Gastrocnemius medialis (tissue), 4 donors: ENCODE results near the gene TLR2. TPM values are rescaled to one million over a fixed set of nuclear protein-coding genes. Genes with fewer than 3 reads are reported as not detected.
"Not testable (repeated sequence)": the region's sequence is repeated elsewhere in the genome, so short reads cannot be mapped to it uniquely, and the experiment has no call there.

Experiments used
- ATAC-seq, 2 donors: fragments of 150-250 bp; one replicate each; pipeline ENCODE4 v1.9.1; 2016
- DNase-seq, 2 donors: peaks; one replicate each; pipeline ENCODE4 v3.0.0-alpha.2; 2019
- H3K27ac ChIP-seq, 4 donors: fragments of 200-600 bp; sonication (generic); 1 replicate in 1 of 4; 2 replicates in 3 of 4; pipeline ENCODE4 v1.5.1; 2016 to 2018; ENCODE audit warnings: mild to moderate bottlenecking in 2 of 4, moderate library complexity in 1 of 4
- H3K27me3 ChIP-seq, 3 donors: fragments of 200-600 bp; sonication (generic) in 2 of 3; 1 replicate in 1 of 3; 2 replicates in 2 of 3; pipeline versions ENCODE4 v1.5.1 to v1.6.0; 2016 to 2019; ENCODE audit warnings: mild to moderate bottlenecking in 1 of 3, moderate library complexity in 1 of 3
- H3K36me3 ChIP-seq, 2 donors: fragments of 200-600 bp; sonication (generic) in 1 of 2; one replicate each; pipeline ENCODE4 v1.5.1; 2017 to 2018
- H3K4me1 ChIP-seq, 2 donors: fragments of 200-600 bp; sonication (generic) in 1 of 2; one replicate each; pipeline ENCODE4 v1.5.1; 2016 to 2017; ENCODE audit warnings: mild to moderate bottlenecking in 2 of 2
- H3K4me3 ChIP-seq, 4 donors: fragments of 200-600 bp; sonication (generic) in 3 of 4; 1 replicate in 1 of 4; 2 replicates in 3 of 4; pipeline ENCODE4 v1.5.1; 2016 to 2019; ENCODE audit warnings: mild to moderate bottlenecking in 2 of 4
- H3K9me3 ChIP-seq, 3 donors: fragments of 200-600 bp; sonication (generic) in 2 of 3; 1 replicate in 1 of 3; 2 replicates in 2 of 3; pipeline ENCODE4 v1.5.1; 2016 to 2019
- CTCF ChIP-seq, 5 experiments: fragments of 450-650 bp in 3 of 5; fragments of 200-600 bp in 2 of 5; sonication (generic) in 2 of 5; IDR thresholded peaks in 4 of 5; conservative IDR thresholded peaks in 1 of 5; 1 replicate in 4 of 5; 2 replicates in 1 of 5; pipeline ENCODE4 v1.5.1; 2016 to 2019; ENCODE audit warnings: antibody characterized with exemption in 5 of 5, mild to moderate bottlenecking in 3 of 5, moderate library complexity in 3 of 5
- POLR2A ChIP-seq, 2 donors: fragments of 450-650 bp; IDR thresholded peaks; one replicate each; pipeline ENCODE4 v1.6.1; 2017; ENCODE audit warnings: antibody characterized with exemption in 2 of 2, mild to moderate bottlenecking in 2 of 2, moderate library complexity in 2 of 2
- in situ Hi-C, 4 donors: fragments of 200-750 bp; cut with MboI; loops; one replicate each; pipeline versions ENCODE4 v1.15.0 to v1.8.0; 2017; ENCODE audit warnings: low sequenced_read_pairs in 4 of 4
- intact Hi-C: fragments of 100-400 bp; cut with DNase I; formaldehyde crosslinking; loops from one replicate; pipeline ENCODE4 v1.15.1; 2023; ENCODE audit warnings: low total_unique reads
- total RNA-seq, 4 donors: library from RNA; depleted of rRNA; stranded (reverse); fragments of >200 nt; gene quantifications; one replicate each; pipeline versions ENCODE4 v1.1.0 to v1.2.3, GENCODE V29; 2016

The TLR2 gene
- total RNA-seq, 4 donors from 2014 or later: 2.7 to 7.5 (median 4.1) TPM

- no peaks in the 10 kb centered on the region for H3K36me3 ChIP-seq
- no peaks in the 10 kb centered on the region for H3K9me3 ChIP-seq
- in situ Hi-C loops: no loop called here
- ATAC-seq: no peak
- no peak for TF ChIP-seq POLR2A (IDR thresholded peaks at IDR 0.05)
- no peak for TF ChIP-seq CTCF (IDR thresholded peaks at IDR 0.05 in 4 of 5, conservative IDR thresholded peaks at IDR 0.05 in 1 of 5)
- H3K4me1 ChIP-seq: peaks cover 3 to 11% of the 10 kb centered on the region in 2 donors
- H3K27me3 ChIP-seq: no peaks in the 10 kb centered on the region
- H3K4me3 ChIP-seq: no peak overlapping the region
- no peak overlapping the region for H3K27ac ChIP-seq
- intact Hi-C loops: no loop called here
- no peak for DNase-seq
Observed at GRCh38 chr4:153663667-153664066, 20.4 kb upstream of the TLR2 start.

GRCh38 chr4:153666505-153666904 is 17.6 kb upstream of the TLR2 start:
- H3K9me3 ChIP-seq, ATAC-seq, H3K27ac ChIP-seq, in situ Hi-C loops, H3K4me3 ChIP-seq, H3K4me1 ChIP-seq, H3K27me3 ChIP-seq, intact Hi-C loops, DNase-seq, H3K36me3 ChIP-seq: not testable (repeated sequence)

- DNase-seq (no peak), ATAC-seq (no peak)
- intact Hi-C loops: no loop called here
- no peaks in the 10 kb centered on the region for H3K4me1 ChIP-seq
- no peaks in the 10 kb centered on the region for H3K27me3 ChIP-seq
- in situ Hi-C loops: no loop called here
- H3K4me3 ChIP-seq: no peak overlapping the region
- no peaks in the 10 kb centered on the region for H3K36me3 ChIP-seq
- no peaks in the 10 kb centered on the region for H3K9me3 ChIP-seq
- TF ChIP-seq CTCF (IDR thresholded peaks at IDR 0.05 in 4 of 5, conservative IDR thresholded peaks at IDR 0.05 in 1 of 5): no peak
- TF ChIP-seq POLR2A (IDR thresholded peaks at IDR 0.05): no peak
- no peak overlapping the region for H3K27ac ChIP-seq
Observed at GRCh38 chr4:153668647-153669046, 15.4 kb upstream of the TLR2 start.

- in situ Hi-C loops (no loop called here), intact Hi-C loops (no loop called here)
- Histone ChIP-seq H3K4me1 (no peaks in the 10 kb centered on the region), H3K36me3 (no peaks in the 10 kb centered on the region), H3K27me3 (no peaks in the 10 kb centered on the region), H3K27ac (no peak overlapping the region), H3K9me3 (no peaks in the 10 kb centered on the region), H3K4me3 (no peak overlapping the region)
- ATAC-seq (no peak), DNase-seq (no peak)
- TF ChIP-seq POLR2A (IDR thresholded peaks at IDR 0.05): no peak
- TF ChIP-seq CTCF (IDR thresholded peaks at IDR 0.05 in 4 of 5, conservative IDR thresholded peaks at IDR 0.05 in 1 of 5): no peak
Observed at GRCh38 chr4:153669838-153670237, 14.2 kb upstream of the TLR2 start.

GRCh38 chr4:153676486-153676885 is 7.6 kb upstream of the TLR2 start:
- ATAC-seq: no peak
- Histone ChIP-seq H3K4me3 (no peak overlapping the region), H3K36me3 (no peaks in the 10 kb centered on the region), H3K27me3 (no peaks in the 10 kb centered on the region), H3K9me3 (no peaks in the 10 kb centered on the region), H3K27ac (no peak overlapping the region), H3K4me1 (no peaks in the 10 kb centered on the region)
- intact Hi-C loops (no loop called here), in situ Hi-C loops (no loop called here)
- no peak for DNase-seq
- TF ChIP-seq CTCF (IDR thresholded peaks at IDR 0.05 in 4 of 5, conservative IDR thresholded peaks at IDR 0.05 in 1 of 5): no peak
- no peak for TF ChIP-seq POLR2A (IDR thresholded peaks at IDR 0.05)
